Mesenchymal stem cell (in vitro differentiated cells and primary cell): Measurements from ENCODE around the gene CXCL17. TPM values are rescaled to one million over a fixed set of nuclear protein-coding genes. Genes with fewer than 3 reads are reported as not detected.
A peak's percentile ranks its signal among the peaks of the same experiment; 100 is the strongest.

Source experiments
- DNase-seq: peaks from one replicate; pipeline ENCODE4 v3.0.0-alpha.2; 2013
- H2AFZ ChIP-seq: one replicate; pipeline ENCODE4 v1.6.1; 2013; ENCODE audit warnings: low read depth, mild to moderate bottlenecking, control low read depth, inconsistent platforms, low read length, moderate library complexity
- H2AK5ac ChIP-seq: 2 replicates; pipeline ENCODE4 v1.6.1; 2013; ENCODE audit warnings: low read length, moderate library complexity, mild to moderate bottlenecking, inconsistent platforms; ENCODE audit not compliant: severe bottlenecking
- H2BK120ac ChIP-seq: one replicate; pipeline ENCODE4 v1.6.1; 2013; ENCODE audit warnings: low read depth, mild to moderate bottlenecking, inconsistent platforms, low read length, moderate library complexity
- H2BK12ac ChIP-seq, 2 experiments: one replicate each; pipeline ENCODE4 v1.6.1; 2013; ENCODE audit warnings: inconsistent platforms in 2 of 2, low read length in 2 of 2, mild to moderate bottlenecking in 2 of 2, moderate library complexity in 2 of 2, control low read depth in 1 of 2
- H2BK15ac ChIP-seq: one replicate; pipeline ENCODE4 v1.6.1; 2013; ENCODE audit warnings: mild to moderate bottlenecking, low read depth, inconsistent platforms; ENCODE audit not compliant: poor library complexity, severe bottlenecking
- H2BK5ac ChIP-seq: 2 replicates; pipeline ENCODE4 v1.6.1; 2013; ENCODE audit warnings: low read depth, mild to moderate bottlenecking, low read length, control low read depth, inconsistent platforms; ENCODE audit not compliant: poor library complexity, severe bottlenecking
- H3K14ac ChIP-seq, 2 experiments: one replicate each; pipeline ENCODE4 v1.6.1; 2013; ENCODE audit warnings: inconsistent platforms in 2 of 2, low read length in 2 of 2, control low read depth in 1 of 2, mild to moderate bottlenecking in 1 of 2, moderate library complexity in 1 of 2
- H3K18ac ChIP-seq, 2 experiments: one replicate each; pipeline ENCODE4 v1.6.1; 2013; ENCODE audit warnings: inconsistent platforms in 2 of 2, low read length in 2 of 2, control low read depth in 1 of 2, low read depth in 1 of 2, mild to moderate bottlenecking in 1 of 2
- H3K23ac ChIP-seq, 2 experiments: one replicate each; pipeline ENCODE4 v1.6.1; 2013; ENCODE audit warnings: inconsistent platforms in 2 of 2, low read length in 2 of 2, mild to moderate bottlenecking in 2 of 2, moderate library complexity in 2 of 2, control low read depth in 1 of 2
- H3K27ac ChIP-seq: 2 replicates; pipeline ENCODE4 v1.5.1; 2013; ENCODE audit warnings: mild to moderate bottlenecking, moderate library complexity, low read length, control low read depth, inconsistent platforms; ENCODE audit not compliant: poor library complexity, severe bottlenecking
- H3K27me3 ChIP-seq, 2 experiments: 2 replicates each; pipeline versions ENCODE4 v1.6.1 to v1.7.0; 2013; ENCODE audit warnings: low read length in 2 of 2, mild to moderate bottlenecking in 2 of 2, moderate library complexity in 2 of 2, control low read depth in 1 of 2, inconsistent platforms in 1 of 2; ENCODE audit not compliant: control insufficient read depth in 1 of 2, insufficient read depth in 1 of 2
- H3K36me3 ChIP-seq, 2 experiments: 2 replicates each; pipeline versions ENCODE4 v1.6.1 to v1.7.0; 2013; ENCODE audit warnings: low read length in 2 of 2, control low read depth in 1 of 2, inconsistent platforms in 1 of 2, low read depth in 1 of 2, mild to moderate bottlenecking in 1 of 2; ENCODE audit not compliant: insufficient read depth in 2 of 2, control insufficient read depth in 1 of 2
- H3K4ac ChIP-seq, 2 experiments: one replicate each; pipeline ENCODE4 v1.6.1; 2013; ENCODE audit warnings: inconsistent platforms in 2 of 2, low read length in 2 of 2, mild to moderate bottlenecking in 2 of 2, moderate library complexity in 2 of 2, control low read depth in 1 of 2, low read depth in 1 of 2
- H3K4me1 ChIP-seq: 2 replicates; pipeline ENCODE4 v1.6.1; 2013; ENCODE audit warnings: low read depth, low read length, control low read depth; ENCODE audit not compliant: control insufficient read depth, insufficient read depth
- H3K4me2 ChIP-seq: 2 replicates; pipeline ENCODE4 v1.6.1; 2013; ENCODE audit warnings: low read length, mild to moderate bottlenecking, inconsistent platforms; ENCODE audit not compliant: poor library complexity, severe bottlenecking
- H3K4me3 ChIP-seq, 2 experiments: 2 replicates each; pipeline versions ENCODE4 v1.5.1 to v1.7.0; 2013; ENCODE audit warnings: low read length in 2 of 2, mild to moderate bottlenecking in 2 of 2, control low read depth in 1 of 2, low read depth in 1 of 2; ENCODE audit not compliant: insufficient read depth in 1 of 2
- H3K79me1 ChIP-seq: replicated peaks from 2 replicates; pipeline ENCODE4 v1.6.1; 2013; ENCODE audit warnings: mild to moderate bottlenecking, control low read depth, low read length, inconsistent platforms; ENCODE audit not compliant: poor library complexity, severe bottlenecking
- H3K9ac ChIP-seq: 2 replicates; pipeline ENCODE4 v1.7.0; 2013; ENCODE audit warnings: mild to moderate bottlenecking, low read length, moderate library complexity
- H3K9me3 ChIP-seq: 2 replicates; pipeline ENCODE4 v1.7.0; 2013; ENCODE audit warnings: mild to moderate bottlenecking, low read length; ENCODE audit not compliant: control insufficient read depth
- H4K8ac ChIP-seq: one replicate; pipeline ENCODE4 v1.6.1; 2013; ENCODE audit warnings: inconsistent platforms, mild to moderate bottlenecking, low read length, moderate library complexity
- H4K91ac ChIP-seq: one replicate; pipeline ENCODE4 v1.6.1; 2013; ENCODE audit warnings: mild to moderate bottlenecking, low read length, inconsistent platforms
- whole genome bisulfite sequencing: methylation state at CpG from one replicate; pipeline ENCODE4 v1.1.7; 2013; ENCODE audit warnings: mixed read lengths; 5-methylcytosine and 5-hydroxymethylcytosine counted together
- small RNA-seq: library from polyadenylated mRNA; stranded (forward); fragments of <200 nt; extraction: miRNeasy Mini kit (QIAGEN cat#:217004); gene quantifications from one replicate; pipeline ENCODE3, GENCODE V24; 2013; ENCODE audit warnings: low read depth

Gene CXCL17

DNA sequence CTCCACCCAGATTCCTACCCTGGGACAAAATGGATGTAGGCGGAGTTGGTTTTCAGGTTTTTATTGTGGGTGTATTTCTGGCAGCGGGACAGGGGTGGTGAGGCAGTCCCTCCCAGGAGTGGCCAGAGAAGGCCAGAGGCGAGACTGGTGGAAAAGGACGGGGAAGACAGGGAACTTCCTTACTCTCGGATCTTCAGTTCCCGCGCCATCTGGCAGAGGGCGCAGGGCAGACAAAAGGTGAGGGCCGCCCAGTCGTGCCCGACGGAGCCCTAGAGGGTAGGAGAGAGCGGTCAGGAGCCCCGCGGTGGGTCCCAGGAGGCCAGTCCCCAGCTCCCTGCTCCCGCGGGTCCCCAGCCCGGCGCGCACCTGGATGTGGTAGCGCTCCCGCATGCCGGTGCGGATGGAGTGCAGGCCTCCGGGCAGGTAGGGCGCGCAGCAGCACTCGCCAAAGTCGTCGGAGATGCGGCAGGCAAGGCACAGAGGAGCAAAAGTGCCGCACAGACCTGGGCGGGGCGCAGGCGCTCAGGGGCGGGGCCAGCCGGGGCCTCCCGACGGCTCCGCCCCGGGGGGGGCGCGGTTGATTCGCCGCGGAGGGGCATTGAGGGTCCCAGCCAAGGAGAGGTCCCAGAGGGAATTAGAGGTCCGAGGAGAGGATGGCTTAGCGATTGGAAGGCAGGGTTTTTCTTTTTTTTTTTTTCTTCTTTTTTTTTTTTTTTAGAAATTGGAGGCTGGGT is 55.6 kb downstream of the CXCL17 start:
- peak; percentile 70 for DNase-seq
- Histone ChIP-seq H3K27me3 (peaks cover 31 to 44% of the 10 kb centered on the region in 2 experiments), H2BK5ac (no peak overlapping the region), H3K9me3 (no peaks in the 10 kb centered on the region), H3K23ac (no peak overlapping the region), H4K91ac (peak overlapping the region; percentile 88), H3K4me3 (peak overlapping the region; percentile 58 to 75), H3K18ac (peak overlapping the region; percentile 82 to 88), H3K4me1 (peaks cover 7% of the 10 kb centered on the region), H3K4me2 (peak overlapping the region; percentile 91), H3K14ac (peak overlapping the region in 1 of 2 experiments; percentile 97), H2BK120ac (no peak overlapping the region), H3K36me3 (no peaks in the 10 kb centered on the region), H3K4ac (no peak overlapping the region), H2BK12ac (peak overlapping the region; percentile 5 to 54), H3K9ac (peak overlapping the region; percentile 64), H3K79me1 (no peaks in the 10 kb centered on the region), H4K8ac (peak overlapping the region; percentile 92), H2AFZ (peak overlapping the region; percentile 99), H3K27ac (no peak overlapping the region), H2AK5ac (no peak overlapping the region), H2BK15ac (peak overlapping the region; percentile 60)
- 3% methylated on average over 35 of the region's 48 CpGs for WGBS

DNA sequence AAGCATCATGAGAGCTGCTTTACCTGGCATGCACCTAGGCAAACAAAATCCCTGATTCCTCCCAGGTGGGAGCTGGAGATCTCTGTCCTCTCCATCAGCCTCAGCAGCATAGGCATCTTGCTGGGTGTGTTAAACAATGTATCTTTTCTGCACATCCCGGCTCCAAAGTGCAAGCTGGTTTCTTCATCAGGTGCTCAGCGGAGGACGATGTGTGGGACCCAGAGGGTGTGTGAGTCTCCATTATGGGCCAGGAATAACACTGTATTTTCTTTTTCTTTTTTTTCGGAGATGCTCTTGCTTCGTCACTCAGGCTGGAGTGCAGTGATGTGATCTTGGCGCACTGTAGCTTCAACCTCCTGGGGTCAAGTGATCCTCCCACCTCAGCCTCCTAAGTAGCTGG is 62.6 kb downstream of the CXCL17 start:
- no peak for DNase-seq
- no peak overlapping the region for H2BK12ac ChIP-seq
- H3K9me3 ChIP-seq, result no peaks in the 10 kb centered on the region
- no peak overlapping the region for H2BK15ac ChIP-seq
- H3K14ac ChIP-seq, result no peak overlapping the region
- no peak overlapping the region for H2BK5ac ChIP-seq
- no peaks in the 10 kb centered on the region for H3K4me1 ChIP-seq
- H3K4me3 ChIP-seq, result no peak overlapping the region
- H2AFZ ChIP-seq, result no peak overlapping the region
- H2BK120ac ChIP-seq, result no peak overlapping the region
- no peak overlapping the region for H3K18ac ChIP-seq
- H3K4ac ChIP-seq, result no peak overlapping the region
- no peak overlapping the region for H2AK5ac ChIP-seq
- H3K27me3 ChIP-seq, result peaks cover 30 to 44% of the 10 kb centered on the region in 2 experiments
- H3K79me1 ChIP-seq, result no peaks in the 10 kb centered on the region
- no peak overlapping the region for H3K9ac ChIP-seq
- no peak overlapping the region for H4K8ac ChIP-seq
- H3K23ac ChIP-seq, result no peak overlapping the region
- peaks cover 4 to 18% of the 10 kb centered on the region in 2 experiments for H3K36me3 ChIP-seq
- no peak overlapping the region for H3K27ac ChIP-seq
- no peak overlapping the region for H4K91ac ChIP-seq
- no peak overlapping the region for H3K4me2 ChIP-seq
- 99% methylated on average over 3 of the region's 6 CpGs for WGBS

Small RNAs within 50 kb of the gene (small RNA-seq; reads per million reads assigned to genes)
- gene RNU4-60P, result not detected
